OCI-LY1 (cell line): ENCODE data around the gene MEP1A.
"Not testable (repeated sequence)": the region's sequence is repeated elsewhere in the genome, so short reads cannot be mapped to it uniquely, and the experiment has no call there.

ENCODE experiments used
- H2AFZ ChIP-seq: fragments of 200-600 bp; sonication (generic), shearing (Covaris generic); 2 replicates; pipeline ENCODE4 v1.6.0; 2014; ENCODE audit warnings: antibody characterized with exemption, mild to moderate bottlenecking, low read length
- H3F3A ChIP-seq: fragments of 200-600 bp; sonication (generic), shearing (Covaris generic); 2 replicates; pipeline ENCODE4 v1.6.0; 2014; ENCODE audit warnings: mild to moderate bottlenecking, antibody characterized with exemption, low read length, moderate library complexity; ENCODE audit not compliant: insufficient read depth
- H3K27ac ChIP-seq: fragments of 200-600 bp; sonication (generic); 2 replicates; pipeline ENCODE4 v1.5.1; 2014; ENCODE audit warnings: low read length, mixed run types, mild to moderate bottlenecking, low read depth; ENCODE audit not compliant: poor library complexity, severe bottlenecking
- H3K27me3 ChIP-seq: fragments of 200-600 bp; sonication (generic); 2 replicates; pipeline ENCODE4 v1.6.0; 2014; ENCODE audit warnings: antibody characterized with exemption, mild to moderate bottlenecking, low read length, moderate library complexity; ENCODE audit not compliant: insufficient read depth
- H3K36me3 ChIP-seq: fragments of 200-600 bp; sonication (generic); 2 replicates; pipeline ENCODE4 v1.6.1; 2014; ENCODE audit warnings: mild to moderate bottlenecking, antibody characterized with exemption, low read length, moderate library complexity, mixed read lengths; ENCODE audit not compliant: insufficient read depth
- H3K4me1 ChIP-seq: fragments of 200-600 bp; sonication (generic); 2 replicates; pipeline ENCODE4 v1.5.1; 2014; ENCODE audit warnings: mild to moderate bottlenecking, low read length, moderate library complexity; ENCODE audit not compliant: insufficient read depth, severe bottlenecking
- H3K4me2 ChIP-seq: fragments of 200-600 bp; sonication (generic), shearing (Covaris generic); 2 replicates; pipeline ENCODE4 v1.6.1; 2014; ENCODE audit warnings: low read length
- H3K4me3 ChIP-seq: fragments of 200-600 bp; sonication (generic); 2 replicates; pipeline ENCODE4 v1.5.1; 2014; ENCODE audit warnings: low read length, low read depth, mild to moderate bottlenecking, mixed read lengths; ENCODE audit not compliant: poor library complexity, severe bottlenecking
- H3K79me2 ChIP-seq: fragments of 200-600 bp; shearing (Covaris generic); 2 replicates; pipeline ENCODE4 v1.6.1; 2016; ENCODE audit warnings: mixed run types, low read length, mixed read lengths; ENCODE audit not compliant: insufficient read depth
- H3K9ac ChIP-seq: fragments of 200-600 bp; sonication (generic), shearing (Covaris generic); 2 replicates; pipeline ENCODE4 v1.6.1; 2014; ENCODE audit warnings: mild to moderate bottlenecking, low read length, mixed read lengths
- H3K9me2 ChIP-seq: fragments of 200-600 bp; sonication (generic), shearing (Covaris generic); 2 replicates; pipeline ENCODE4 v1.6.1; 2014; ENCODE audit warnings: low read depth, mild to moderate bottlenecking, low read length, mixed read lengths
- H3K9me3 ChIP-seq: fragments of 200-600 bp; shearing (Covaris generic); 2 replicates; pipeline ENCODE4 v1.6.1; 2014; ENCODE audit warnings: low read length, mixed read lengths
- H4K20me1 ChIP-seq: fragments of 200-600 bp; sonication (generic), shearing (Covaris generic); 2 replicates; pipeline ENCODE4 v1.6.0; 2016; ENCODE audit warnings: mild to moderate bottlenecking, low read length; ENCODE audit not compliant: insufficient read depth
- CTCF ChIP-seq: fragments of 200-600 bp; sonication (generic), shearing (Covaris generic); IDR thresholded peaks from 2 replicates; pipeline ENCODE4 v1.5.1; 2017; ENCODE audit warnings: mild to moderate bottlenecking, antibody characterized with exemption, low read length, moderate library complexity, mixed read lengths
- EZH2 ChIP-seq: fragments of 200-600 bp; sonication (generic), shearing (Covaris generic); IDR thresholded peaks from 2 replicates; pipeline ENCODE4 v1.8.0; 2017; ENCODE audit warnings: borderline replicate concordance, mixed run types, mild to moderate bottlenecking, antibody characterized with exemption, low read length, moderate library complexity, mixed read lengths

Gene MEP1A

GRCh38 chr6:46821458-46821881 lies 28.3 kb downstream of the MEP1A start:
- no peaks in the 10 kb centered on the region for H3K9me3 ChIP-seq
- H3K4me2 ChIP-seq = no peak overlapping the region
- TF ChIP-seq EZH2 (no peak), CTCF (no peak)

GRCh38 chr6:46828939-46829338 lies 35.8 kb downstream of the MEP1A start:
- Histone ChIP-seq H3K27ac (no peak overlapping the region), H4K20me1 (no peaks in the 10 kb centered on the region), H3K9me2 (no peaks in the 10 kb centered on the region), H3K4me2 (no peak overlapping the region), H3K9me3 (no peaks in the 10 kb centered on the region), H3K9ac (no peak overlapping the region), H3F3A (no peaks in the 10 kb centered on the region), H3K79me2 (no peaks in the 10 kb centered on the region), H3K27me3 (no peaks in the 10 kb centered on the region), H3K4me3 (no peak overlapping the region), H3K36me3 (no peaks in the 10 kb centered on the region), H2AFZ (no peak overlapping the region), H3K4me1 (no peaks in the 10 kb centered on the region)
- no peak for TF ChIP-seq EZH2
- no peak for TF ChIP-seq CTCF

More at GRCh38 chr6:46821458-46821881, 28.3 kb downstream of the MEP1A start:
- no peak overlapping the region for H3K9ac ChIP-seq
- no peaks in the 10 kb centered on the region for H3F3A ChIP-seq
- H2AFZ ChIP-seq = no peak overlapping the region
- H3K4me3 ChIP-seq = no peak overlapping the region
- no peak overlapping the region for H3K27ac ChIP-seq
- no peaks in the 10 kb centered on the region for H3K4me1 ChIP-seq
- H4K20me1 ChIP-seq = no peaks in the 10 kb centered on the region
- no peaks in the 10 kb centered on the region for H3K9me2 ChIP-seq
- H3K36me3 ChIP-seq = no peaks in the 10 kb centered on the region
- no peaks in the 10 kb centered on the region for H3K79me2 ChIP-seq
- H3K27me3 ChIP-seq = no peaks in the 10 kb centered on the region

- Histone ChIP-seq H4K20me1 (no peaks in the 10 kb centered on the region), H3K27me3 (no peaks in the 10 kb centered on the region; the same call in 1 of the 2 replicates), H3K79me2 (no peaks in the 10 kb centered on the region), H3K4me1 (no peaks in the 10 kb centered on the region), H3K4me3 (no peak overlapping the region), H3K4me2 (no peak overlapping the region), H3K27ac (no peak overlapping the region), H3K9me2 (no peaks in the 10 kb centered on the region), H3K9me3 (no peaks in the 10 kb centered on the region), H3F3A (no peaks in the 10 kb centered on the region), H2AFZ (no peak overlapping the region), H3K36me3 (no peaks in the 10 kb centered on the region), H3K9ac (no peak overlapping the region)
- TF ChIP-seq CTCF = no peak
- no peak for TF ChIP-seq EZH2
These were observed 39.6 kb downstream of the MEP1A start for GRCh38 chr6:46832816-46833215.

DNA sequence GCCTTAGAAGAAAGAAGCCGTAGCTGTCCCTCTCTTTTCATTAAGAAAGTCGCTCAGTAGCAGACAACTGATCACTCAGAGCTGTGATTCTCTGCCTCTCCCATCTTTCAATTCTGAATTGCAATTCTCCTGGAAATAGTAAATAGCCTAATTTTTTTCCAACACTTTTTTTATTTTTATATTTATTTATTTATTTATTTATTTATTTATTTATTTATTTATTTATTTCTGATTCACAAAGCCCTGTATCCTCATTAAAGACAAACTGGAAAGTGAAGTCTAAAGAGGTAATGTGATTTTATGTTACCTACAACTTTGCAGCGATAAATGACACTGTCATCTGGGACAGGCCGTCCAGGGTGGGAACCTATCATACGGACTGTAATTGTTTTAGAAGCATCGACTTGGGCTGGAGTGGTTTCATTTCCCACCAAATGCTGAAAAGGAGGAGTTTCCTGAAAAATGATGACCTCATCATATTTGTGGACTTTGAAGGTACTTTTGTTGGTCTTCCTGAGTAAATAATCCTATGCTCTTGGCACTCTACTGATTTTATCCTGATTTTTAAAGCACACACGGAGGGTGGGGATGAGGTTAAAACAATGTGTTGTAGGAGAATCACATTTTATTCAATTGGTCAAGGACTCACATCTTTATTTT lies 41.2 kb downstream of the MEP1A start:
- H3K9ac ChIP-seq, H3K4me2 ChIP-seq, H3K9me3 ChIP-seq, H3K4me3 ChIP-seq, H4K20me1 ChIP-seq, H3K27ac ChIP-seq, H3K36me3 ChIP-seq, H3F3A ChIP-seq, H3K27me3 ChIP-seq, H3K4me1 ChIP-seq, H3K9me2 ChIP-seq, H3K79me2 ChIP-seq, H2AFZ ChIP-seq: not testable (repeated sequence)

GRCh38 chr6:46834991-46835390 lies 41.8 kb downstream of the MEP1A start:
- not testable (repeated sequence) for H3K79me2 ChIP-seq, H3K4me2 ChIP-seq, H4K20me1 ChIP-seq, H3K9me3 ChIP-seq, H3K4me3 ChIP-seq, H3K4me1 ChIP-seq, H3K36me3 ChIP-seq, H3K27ac ChIP-seq, H3K9ac ChIP-seq, H3K9me2 ChIP-seq, H2AFZ ChIP-seq, H3F3A ChIP-seq, H3K27me3 ChIP-seq
